ENCODE results near the gene KRTAP9-2.
"Not testable (repeated sequence)": the region's sequence is repeated elsewhere in the genome, so short reads cannot be mapped to it uniquely, and the experiment has no call there.

KRTAP9-2 gene

GRCh38 chr17:41226598-41227095 is at the start of gene KRTAP9-2:
Gene KRTAP9-2, plus strand, starts transcription at chr17:41226648. Its CDS starts 7 bp downstream, at chr17:41226655.
- not testable (repeated sequence) for DNase-seq (ENCODE audit: extremely low read depth, low read depth)

GRCh38 chr17:41176744-41177387 is 49.6 kb upstream of the KRTAP9-2 start:
- no peak for DNase-seq (ENCODE audit: extremely low read depth, low read depth)
- TF ChIP-seq CTCF (IDR thresholded peaks at IDR 0.05; ENCODE audit: low read depth, low read length): no peak

- no peak for TF ChIP-seq CTCF (IDR thresholded peaks at IDR 0.05; ENCODE audit: low read depth, low read length)
- DNase-seq (ENCODE audit: extremely low read depth, low read depth): no peak
Observed at GRCh38 chr17:41177727-41178271, 48.6 kb upstream of the KRTAP9-2 start, which contains the start of gene KRTAP4-2. Gene KRTAP4-2, minus strand, starts transcription at chr17:41178221. Its CDS starts 57 bp downstream, at chr17:41178164.

- DNase-seq (ENCODE audit: extremely low read depth, low read depth): no peak
- no peak for TF ChIP-seq CTCF (IDR thresholded peaks at IDR 0.05; ENCODE audit: low read depth, low read length)
Observed at GRCh38 chr17:41178341-41178740, 48.1 kb upstream of the KRTAP9-2 start.

GRCh38 chr17:41178843-41179616 is 47.4 kb upstream of the KRTAP9-2 start:
- DNase-seq (ENCODE audit: extremely low read depth, low read depth): no peak

GRCh38 chr17:41184480-41184961 is 41.9 kb upstream of the KRTAP9-2 start, which contains the start of gene KRTAP4-1:
Gene KRTAP4-1, minus strand, starts transcription at chr17:41184911. Its CDS starts 57 bp downstream, at chr17:41184854.
- TF ChIP-seq CTCF (IDR thresholded peaks at IDR 0.05; ENCODE audit: low read depth, low read length): no peak
- no peak for DNase-seq (ENCODE audit: extremely low read depth, low read depth)

More at GRCh38 chr17:41178843-41179616, 47.4 kb upstream of the KRTAP9-2 start:
- TF ChIP-seq CTCF (IDR thresholded peaks at IDR 0.05; ENCODE audit: low read depth, low read length): no peak

- TF ChIP-seq CTCF (IDR thresholded peaks at IDR 0.05; ENCODE audit: low read depth, low read length): no peak
- DNase-seq (ENCODE audit: extremely low read depth, low read depth): no peak
Observed at GRCh38 chr17:41185001-41185400, 41.4 kb upstream of the KRTAP9-2 start.
